Calu3 (cell line): ENCODE data around the gene RAB27B. TPM values are rescaled to one million over a fixed set of nuclear protein-coding genes. Genes with fewer than 3 reads are reported as not detected.

Experiments used
- BruUV-seq: library from RNA; stranded (reverse); fragments of 400-500 nt; replicated peaks from 2 replicates; lab custom pipeline; 2021; lab: Mats Ljungman, UMichigan
- CTCF ChIA-PET: fragments of 300-600 bp; sonication (Branson Sonifier 250); formaldehyde crosslinking; loops from one replicate; lab custom pipeline; 2022; ENCODE audit warnings: antibody characterized with exemption; lab: Charles Lee
- DNase-seq: peaks from one replicate; pipeline ENCODE4 v3.0.0; 2022
- H3K27ac Mint-ChIP-seq: one replicate; pipeline ENCODE4 v1.8.0; 2022; ENCODE audit warnings: mixed read lengths; ENCODE audit not compliant: unreplicated experiment
- H3K27me3 Mint-ChIP-seq: one replicate; pipeline ENCODE4 v1.8.0; 2022; ENCODE audit warnings: mixed read lengths; ENCODE audit not compliant: unreplicated experiment
- H3K36me3 Mint-ChIP-seq: one replicate; pipeline ENCODE4 v1.8.0; 2022; ENCODE audit warnings: mild to moderate bottlenecking, moderate library complexity, mixed read lengths; ENCODE audit not compliant: insufficient read depth, unreplicated experiment
- H3K4me1 Mint-ChIP-seq: one replicate; pipeline ENCODE4 v1.8.0; 2022; ENCODE audit warnings: mild to moderate bottlenecking, low read depth, mixed read lengths; ENCODE audit not compliant: unreplicated experiment
- H3K4me3 Mint-ChIP-seq: one replicate; pipeline ENCODE4 v1.8.0; 2022; ENCODE audit warnings: mild to moderate bottlenecking, low read depth, moderate library complexity, mixed read lengths; ENCODE audit not compliant: unreplicated experiment
- H3K9me3 Mint-ChIP-seq: one replicate; pipeline ENCODE4 v1.8.0; 2022; ENCODE audit warnings: low read depth, mixed read lengths; ENCODE audit not compliant: unreplicated experiment
- CTCF ChIP-seq: fragments of 200-600 bp; IDR thresholded peaks from one replicate; pipeline ENCODE4 v1.8.0; 2022; ENCODE audit warnings: antibody characterized with exemption; ENCODE audit not compliant: unreplicated experiment
- intact Hi-C: fragments of 100-400 bp; cut with micrococcal nuclease; formaldehyde crosslinking; loops from one replicate; pipeline ENCODE4 v1.10.0; 2022; ENCODE audit not compliant: unreplicated experiment
- total RNA-seq: library from RNA; stranded (reverse); gene quantifications from 2 replicates; pipeline ENCODE4 v1.2.3, GENCODE V29; 2022

RAB27B gene
- total RNA-seq, 1 experiment from 2014 or later: 38.3 TPM

- Mint-ChIP-seq H3K27ac (peak overlapping the region; percentile 91), H3K27me3 (no peaks in the 10 kb centered on the region), H3K4me3 (peak overlapping the region; percentile 64), H3K36me3 (no peaks in the 10 kb centered on the region), H3K9me3 (no peaks in the 10 kb centered on the region), H3K4me1 (peaks cover 59% of the 10 kb centered on the region)
- TF ChIP-seq CTCF: no peak
- CTCF ChIA-PET: interaction anchor here (0.7 to 1.4 kb wide), 9 partner anchors 13 to 672 kb away, joined by 3 to 8 read pairs (median 3); partner anchors contain the start of gene RAB27B
- BruUV-seq: no TSS peak
- intact Hi-C loops: loop anchor here (2.0 to 5.0 kb wide), 3 partner anchors 29 to 87 kb away; no protein-coding TSS in a partner anchor
- DNase-seq: no peak
Measured at GRCh38 chr18:54859667-54860421, 31.6 kb downstream of the RAB27B start.

- no peaks in the 10 kb centered on the region for H3K9me3 Mint-ChIP-seq
- H3K4me1 Mint-ChIP-seq: peaks cover 54% of the 10 kb centered on the region
- intact Hi-C loops: no loop called here
- BruUV-seq: no TSS peak
- H3K36me3 Mint-ChIP-seq: no peaks in the 10 kb centered on the region
- no peak for DNase-seq
- peak overlapping the region; percentile 91 for H3K27ac Mint-ChIP-seq
- TF ChIP-seq CTCF: no peak
- H3K27me3 Mint-ChIP-seq: no peaks in the 10 kb centered on the region
- no peak overlapping the region for H3K4me3 Mint-ChIP-seq
- CTCF ChIA-PET: no interaction called here
Measured at GRCh38 chr18:54860941-54861340, 32.7 kb downstream of the RAB27B start.

- H3K9me3 Mint-ChIP-seq: peaks cover 3% of the 10 kb centered on the region
- H3K27ac Mint-ChIP-seq: no peak overlapping the region
- H3K27me3 Mint-ChIP-seq: no peaks in the 10 kb centered on the region
- CTCF ChIA-PET: interaction anchor here (0.6 kb wide), 1 partner anchor 29 kb away, joined by 3 read pairs; no protein-coding TSS in a partner anchor
- no peaks in the 10 kb centered on the region for H3K36me3 Mint-ChIP-seq
- no peak for TF ChIP-seq CTCF
- no TSS peak for BruUV-seq
- intact Hi-C loops: no loop called here
- H3K4me1 Mint-ChIP-seq: no peaks in the 10 kb centered on the region
- DNase-seq: no peak
- H3K4me3 Mint-ChIP-seq: no peak overlapping the region
Measured at GRCh38 chr18:54867131-54867530, 38.9 kb downstream of the RAB27B start.

GRCh38 chr18:54871231-54871630 lies 43.0 kb downstream of the RAB27B start:
- Mint-ChIP-seq H3K27ac (no peak overlapping the region), H3K36me3 (no peaks in the 10 kb centered on the region), H3K4me1 (peaks cover 26% of the 10 kb centered on the region), H3K4me3 (no peak overlapping the region), H3K27me3 (no peaks in the 10 kb centered on the region), H3K9me3 (peaks cover 3% of the 10 kb centered on the region)
- DNase-seq: no peak
- TF ChIP-seq CTCF: no peak
- no TSS peak for BruUV-seq
- CTCF ChIA-PET: interaction anchor here (0.7 kb wide), 1 partner anchor 192 kb away, joined by 3 read pairs; no protein-coding TSS in a partner anchor
- intact Hi-C loops: loop anchor here (5.0 kb wide), 1 partner anchor 76 kb away; no protein-coding TSS in a partner anchor
